Myocyte (in vitro differentiated cells): ENCODE data around the gene TPPP2. TPM values are rescaled to one million over a fixed set of nuclear protein-coding genes. Genes with fewer than 3 reads are reported as not detected.

Source experiments
- DNase-seq: peaks from one replicate; pipeline ENCODE4 v3.0.0-alpha.2; 2012; ENCODE audit warnings: low read depth
- total RNA-seq: library from RNA; depleted of rRNA; stranded (reverse); fragments of >200 nt; gene quantifications from 2 replicates; pipeline ENCODE4 v1.2.3, GENCODE V29; 2014

The TPPP2 gene
- total RNA-seq, 1 donor from 2014 or later, result not detected

- peak; percentile 35 for DNase-seq
Measured at GRCh38 chr14:21056520-21057163, 26.6 kb downstream of the TPPP2 start.

- peak; percentile 47 for DNase-seq
Measured at GRCh38 chr14:21057803-21058675, 28.0 kb downstream of the TPPP2 start, which contains the start of gene RNASE8. Gene RNASE8 (plus strand): TSS chr14:21057822. CDS start chr14:21057893, 71 bp downstream.

- no peak for DNase-seq
Measured at GRCh38 chr14:21058903-21059302, 28.9 kb downstream of the TPPP2 start.

- no peak for DNase-seq
Measured at GRCh38 chr14:21059842-21060613, 30.0 kb downstream of the TPPP2 start.

GRCh38 chr14:21060614-21061346 is 30.8 kb downstream of the TPPP2 start:
- no peak for DNase-seq

- DNase-seq, result no peak
Measured at GRCh38 chr14:21061347-21061668, 31.3 kb downstream of the TPPP2 start.

- DNase-seq, result peak; percentile 68
Measured at GRCh38 chr14:21063479-21063878, 33.5 kb downstream of the TPPP2 start.

GRCh38 chr14:21066882-21067502 is 37.0 kb downstream of the TPPP2 start:
- no peak for DNase-seq

- DNase-seq, result peak; percentile 53
Measured at GRCh38 chr14:21068521-21069387, 38.7 kb downstream of the TPPP2 start.

- peak; percentile 28 for DNase-seq
Measured at GRCh38 chr14:21069388-21070082, 39.5 kb downstream of the TPPP2 start.

- peak; percentile 76 for DNase-seq
Measured at GRCh38 chr14:21070083-21070609, 40.1 kb downstream of the TPPP2 start, which contains the start of gene ARHGEF40. Gene ARHGEF40 (plus strand): TSS chr14:21070304. CDS start chr14:21070397, 93 bp downstream.

- DNase-seq, result peak; percentile 64
Measured at GRCh38 chr14:21070610-21071224, 40.7 kb downstream of the TPPP2 start.

- DNase-seq, result peak; percentile 96
Measured at GRCh38 chr14:21071225-21072030, 41.4 kb downstream of the TPPP2 start.

- DNase-seq, result peak; percentile 64
Measured at GRCh38 chr14:21072031-21072473, 42.0 kb downstream of the TPPP2 start.

GRCh38 chr14:21072781-21073339 is 42.8 kb downstream of the TPPP2 start:
- no peak for DNase-seq

- no peak for DNase-seq
Measured at GRCh38 chr14:21073921-21074320, 43.9 kb downstream of the TPPP2 start.
